ENCODE results near the gene ZNF784. TPM values are rescaled to one million over a fixed set of nuclear protein-coding genes. Genes with fewer than 3 reads are reported as not detected.

ZNF784 gene
- total and polyA plus RNA-seq, 2 experiments from 2014 or later = 1.3 to 3.0 TPM

GRCh38 chr19:55622242-55622969 is 2.0 kb downstream of the ZNF784 start:
- Histone ChIP-seq H3F3A (ENCODE audit: insufficient read depth) (peaks cover 13% of the 10 kb centered on the region; the same call in 1 of the 2 replicates), H3K36me3 (ENCODE audit: low read depth) (no peaks in the 10 kb centered on the region), H3K9ac (no peak overlapping the region), H3K79me2 (ENCODE audit: insufficient read depth) (0 out of 2 replicates have a peak, but pooled peaks cover 8% of the 10 kb centered on the region), H3K9me2 (ENCODE audit: insufficient read depth) (no peaks in the 10 kb centered on the region), H3K4me1 (ENCODE audit: insufficient read depth) (no peaks in the 10 kb centered on the region), H2AFZ (no peak overlapping the region), H3K27ac (no peak overlapping the region), H4K20me1 (ENCODE audit: insufficient read depth) (no peaks in the 10 kb centered on the region), H3K4me2 (ENCODE audit: unreplicated experiment) (no peak overlapping the region), H3K9me3 (ENCODE audit: low read depth) (no peaks in the 10 kb centered on the region), H3K4me3 (no peak overlapping the region), H3K27me3 (replicated peaks; ENCODE audit: insufficient read depth) (no peaks in the 10 kb centered on the region)
- 94 to 95% methylated on average over 34 to 40 of the region's 40 CpGs for WGBS, 2 experiments (ENCODE audit: low coverage in 1 of 2, low lambda C conversion rate in 2 of 2, missing lambda C conversion rate in 2 of 2)
- DNase-seq = no peak
- in situ Hi-C loops (cut with MboI) = no loop called here
- TF ChIP-seq EZH2 (IDR thresholded peaks at IDR 0.05; ENCODE audit: insufficient read depth, poor library complexity, severe bottlenecking) = no peak
- no peak for TF ChIP-seq EZH2phosphoT487 (IDR thresholded peaks at IDR 0.05; ENCODE audit: insufficient read depth, low read depth)

GRCh38 chr19:55621673-55622231 is 2.6 kb downstream of the ZNF784 start:
- Histone ChIP-seq H2AFZ (no peak overlapping the region), H3K4me2 (ENCODE audit: unreplicated experiment) (no peak overlapping the region), H3K4me3 (no peak overlapping the region), H3K36me3 (ENCODE audit: low read depth) (no peaks in the 10 kb centered on the region), H3K4me1 (ENCODE audit: insufficient read depth) (no peaks in the 10 kb centered on the region), H3K9me2 (ENCODE audit: insufficient read depth) (no peaks in the 10 kb centered on the region), H3K27ac (no peak overlapping the region), H4K20me1 (ENCODE audit: insufficient read depth) (no peaks in the 10 kb centered on the region), H3F3A (ENCODE audit: insufficient read depth) (peaks cover 13% of the 10 kb centered on the region; the same call in 1 of the 2 replicates), H3K9ac (no peak overlapping the region), H3K9me3 (ENCODE audit: low read depth) (no peaks in the 10 kb centered on the region), H3K27me3 (replicated peaks; ENCODE audit: insufficient read depth) (no peaks in the 10 kb centered on the region), H3K79me2 (ENCODE audit: insufficient read depth) (0 out of 2 replicates have a peak, but pooled peaks cover 8% of the 10 kb centered on the region)
- no peak for DNase-seq
- in situ Hi-C loops (cut with MboI) = no loop called here
- TF ChIP-seq EZH2phosphoT487 (IDR thresholded peaks at IDR 0.05; ENCODE audit: insufficient read depth, low read depth) (no peak), EZH2 (IDR thresholded peaks at IDR 0.05; ENCODE audit: insufficient read depth, poor library complexity, severe bottlenecking) (no peak)
- WGBS, 2 experiments (ENCODE audit: low coverage in 1 of 2, low lambda C conversion rate in 2 of 2, missing lambda C conversion rate in 2 of 2) = 93 to 97% methylated on average over 29 to 53 of the region's 55 CpGs

GRCh38 chr19:55621205-55621672 is 3.1 kb downstream of the ZNF784 start:
- Histone ChIP-seq H4K20me1 (ENCODE audit: insufficient read depth) (no peaks in the 10 kb centered on the region), H3K27ac (no peak overlapping the region), H3K27me3 (replicated peaks; ENCODE audit: insufficient read depth) (no peaks in the 10 kb centered on the region), H2AFZ (no peak overlapping the region), H3K9me3 (ENCODE audit: low read depth) (no peaks in the 10 kb centered on the region), H3K36me3 (ENCODE audit: low read depth) (no peaks in the 10 kb centered on the region), H3K79me2 (ENCODE audit: insufficient read depth) (0 out of 2 replicates have a peak, but pooled peaks cover 8% of the 10 kb centered on the region), H3K9ac (no peak overlapping the region), H3F3A (ENCODE audit: insufficient read depth) (peaks cover 13% of the 10 kb centered on the region; the same call in 1 of the 2 replicates), H3K4me3 (no peak overlapping the region), H3K4me2 (ENCODE audit: unreplicated experiment) (no peak overlapping the region), H3K4me1 (ENCODE audit: insufficient read depth) (no peaks in the 10 kb centered on the region), H3K9me2 (ENCODE audit: insufficient read depth) (no peaks in the 10 kb centered on the region)
- in situ Hi-C loops (cut with MboI) = no loop called here
- WGBS, 2 experiments (ENCODE audit: low coverage in 1 of 2, low lambda C conversion rate in 2 of 2, missing lambda C conversion rate in 2 of 2) = 63 to 76% methylated on average over 6 to 9 of the region's 9 CpGs
- no peak for TF ChIP-seq EZH2phosphoT487 (IDR thresholded peaks at IDR 0.05; ENCODE audit: insufficient read depth, low read depth)
- no peak for TF ChIP-seq EZH2 (IDR thresholded peaks at IDR 0.05; ENCODE audit: insufficient read depth, poor library complexity, severe bottlenecking)
- DNase-seq = no peak

- H3K4me3 ChIP-seq = no peak overlapping the region
- H3F3A ChIP-seq (ENCODE audit: insufficient read depth) = peaks cover 13% of the 10 kb centered on the region; the same call in 1 of the 2 replicates
- no peaks in the 10 kb centered on the region for H3K9me2 ChIP-seq (ENCODE audit: insufficient read depth)
- H3K27ac ChIP-seq = no peak overlapping the region
- H4K20me1 ChIP-seq (ENCODE audit: insufficient read depth) = no peaks in the 10 kb centered on the region
- no peak for DNase-seq
- H2AFZ ChIP-seq = no peak overlapping the region
- no peaks in the 10 kb centered on the region for H3K27me3 ChIP-seq (replicated peaks; ENCODE audit: insufficient read depth)
- no peaks in the 10 kb centered on the region for H3K36me3 ChIP-seq (ENCODE audit: low read depth)
- TF ChIP-seq EZH2phosphoT487 (IDR thresholded peaks at IDR 0.05; ENCODE audit: insufficient read depth, low read depth) = no peak
- TF ChIP-seq EZH2 (IDR thresholded peaks at IDR 0.05; ENCODE audit: insufficient read depth, poor library complexity, severe bottlenecking) = no peak
- H3K4me2 ChIP-seq (ENCODE audit: unreplicated experiment) = no peak overlapping the region
- no peaks in the 10 kb centered on the region for H3K9me3 ChIP-seq (ENCODE audit: low read depth)
- no peak overlapping the region for H3K9ac ChIP-seq
- 81 to 88% methylated on average over 12 of the region's 12 CpGs for WGBS, 2 experiments (ENCODE audit: low coverage in 1 of 2, low lambda C conversion rate in 2 of 2, missing lambda C conversion rate in 2 of 2)
- H3K4me1 ChIP-seq (ENCODE audit: insufficient read depth) = no peaks in the 10 kb centered on the region
- in situ Hi-C loops (cut with MboI) = no loop called here
- 0 out of 2 replicates have a peak, but pooled peaks cover 8% of the 10 kb centered on the region for H3K79me2 ChIP-seq (ENCODE audit: insufficient read depth)
Observed at GRCh38 chr19:55620410-55621204, 3.8 kb downstream of the ZNF784 start.
